Erythroblast (primary cell): ENCODE measurements around the gene NTSR1.

Source experiments
- GATA1 ChIP-seq: IDR thresholded peaks from 2 replicates; pipeline ENCODE4 v1.6.1; 2011; ENCODE audit warnings: low read depth, mild to moderate bottlenecking, control low read depth, low read length, moderate library complexity
- POLR2A ChIP-seq: IDR thresholded peaks from 2 replicates; pipeline ENCODE4 v1.6.1; 2011; ENCODE audit warnings: mild to moderate bottlenecking, low read length

GRCh38 chr20:62763404-62763803 lies 54.8 kb downstream of the NTSR1 start:
- TF ChIP-seq POLR2A = no peak
- TF ChIP-seq GATA1 = no peak
